ENCODE data around the gene TBX15.

The TBX15 gene

GRCh38 chr1:118982266-118982665 lies 5.9 kb downstream of the TBX15 start (continued):
- no peak for TF ChIP-seq TOX (CRISPR knock-in tag; IDR thresholded peaks at IDR 0.05; ENCODE audit: borderline replicate concordance)
- no peak for TF ChIP-seq GLIS3 (CRISPR knock-in tag; IDR thresholded peaks at IDR 0.05)
- no peak for TF ChIP-seq ZFP3 (CRISPR knock-in tag; IDR thresholded peaks at IDR 0.05)
- no peak for TF ChIP-seq ZFP30 (CRISPR knock-in tag; IDR thresholded peaks at IDR 0.05)
- TF ChIP-seq CSRNP3 (CRISPR knock-in tag; IDR thresholded peaks at IDR 0.05): no peak

- TF ChIP-seq TCF4 (CRISPR knock-in tag; IDR thresholded peaks at IDR 0.05; ENCODE audit: borderline replicate concordance): no peak
- ATAC-seq: no peak
Measured at GRCh38 chr1:118981436-118981835, 6.7 kb downstream of the TBX15 start.

- no peak for TF ChIP-seq ZFP30 (CRISPR knock-in tag; IDR thresholded peaks at IDR 0.05)
- TF ChIP-seq ARNTL (CRISPR knock-in tag; IDR thresholded peaks at IDR 0.05; ENCODE audit: borderline replicate concordance, low read depth): no peak
- no peak for TF ChIP-seq ZNF565 (CRISPR knock-in tag; conservative IDR thresholded peaks at IDR 0.05; ENCODE audit: low read depth)
- no peak for TF ChIP-seq RARB (CRISPR knock-in tag; IDR thresholded peaks at IDR 0.05)
- no peak for TF ChIP-seq OSR1 (CRISPR knock-in tag; IDR thresholded peaks at IDR 0.05)
- TF ChIP-seq ZNF70 (CRISPR knock-in tag; IDR thresholded peaks at IDR 0.05): no peak
- TF ChIP-seq ZC3H10 (CRISPR knock-in tag; IDR thresholded peaks at IDR 0.05): no peak
- TF ChIP-seq CSDC2 (CRISPR knock-in tag; IDR thresholded peaks at IDR 0.05): no peak
- TF ChIP-seq ESRRG (CRISPR knock-in tag; IDR thresholded peaks at IDR 0.05): no peak
- TF ChIP-seq TOX (CRISPR knock-in tag; IDR thresholded peaks at IDR 0.05; ENCODE audit: borderline replicate concordance): no peak
- no peak for TF ChIP-seq GLIS3 (CRISPR knock-in tag; IDR thresholded peaks at IDR 0.05)
- TF ChIP-seq CSRNP3 (CRISPR knock-in tag; IDR thresholded peaks at IDR 0.05): no peak
- TF ChIP-seq ZFP3 (CRISPR knock-in tag; IDR thresholded peaks at IDR 0.05): no peak
- no peak for TF ChIP-seq BACH2 (CRISPR knock-in tag; IDR thresholded peaks at IDR 0.05; ENCODE audit: borderline replicate concordance)
- no peak for TF ChIP-seq PATZ1 (CRISPR knock-in tag; IDR thresholded peaks at IDR 0.05; ENCODE audit: borderline replicate concordance)
- no peak for TF ChIP-seq ZNF8 (CRISPR knock-in tag; IDR thresholded peaks at IDR 0.05)
- TF ChIP-seq TCF4 (CRISPR knock-in tag; IDR thresholded peaks at IDR 0.05; ENCODE audit: borderline replicate concordance): no peak
- TF ChIP-seq TSHZ2 (CRISPR knock-in tag; IDR thresholded peaks at IDR 0.05): no peak
- TF ChIP-seq POU6F1 (CRISPR knock-in tag; IDR thresholded peaks at IDR 0.05; ENCODE audit: borderline replicate concordance, low read depth): no peak
- TF ChIP-seq ISL1 (CRISPR knock-in tag; IDR thresholded peaks at IDR 0.05): no peak
- peak; percentile 34; the same call in 1 of the 3 replicates for ATAC-seq
Measured at GRCh38 chr1:118979754-118980575, 8.2 kb downstream of the TBX15 start.
